PFSK-1 (cell line): ENCODE measurements around the gene ZNF518A.

ENCODE experiments used
- POLR2AphosphoS5 ChIP-seq: IDR thresholded peaks from 2 replicates; pipeline ENCODE4 v1.6.1; 2012; ENCODE audit warnings: low read depth, mild to moderate bottlenecking, control low read depth, low read length, moderate library complexity
- REST ChIP-seq, 2 experiments: IDR thresholded peaks; 2 replicates each; pipeline versions ENCODE4 v1.6.1 to v1.8.0; 2011 to 2012; ENCODE audit warnings: low read depth in 2 of 2, low read length in 2 of 2, control low read depth in 1 of 2, inconsistent platforms in 1 of 2, mild to moderate bottlenecking in 1 of 2, moderate library complexity in 1 of 2; ENCODE audit not compliant: insufficient read depth in 1 of 2
- SIN3A ChIP-seq: IDR thresholded peaks from 2 replicates; pipeline ENCODE4 v1.6.1; 2012; ENCODE audit warnings: mild to moderate bottlenecking, low read length, moderate library complexity, borderline replicate concordance; ENCODE audit not compliant: insufficient read depth
- TAF1 ChIP-seq: IDR thresholded peaks from 2 replicates; pipeline ENCODE4 v1.6.1; 2012; ENCODE audit warnings: low read length, control low read depth, borderline replicate concordance; ENCODE audit not compliant: insufficient read depth

DNA sequence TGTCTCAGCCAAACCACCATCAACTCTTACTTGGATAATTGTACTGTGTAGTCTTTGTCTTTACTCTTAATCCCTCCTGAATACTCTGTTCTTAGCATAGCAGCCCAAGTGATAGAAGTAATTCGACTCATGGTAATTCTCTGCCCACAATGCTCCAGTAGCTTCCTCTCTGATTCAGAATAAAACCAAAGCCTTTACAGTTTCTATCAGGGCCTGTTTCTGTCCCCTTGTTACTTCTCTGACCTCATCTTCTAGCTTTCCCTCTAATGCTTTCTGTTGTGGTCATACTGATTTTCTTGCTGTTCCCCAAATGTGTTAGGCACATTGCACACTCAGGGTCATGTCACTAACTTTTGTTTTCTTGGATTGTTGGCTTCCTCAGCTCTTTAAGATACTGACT lies 8.0 kb downstream of the ZNF518A start:
- TF ChIP-seq REST (IDR thresholded peaks at IDR 0.05; ENCODE audit: insufficient read depth in 1 of 2, low read depth in 2 of 2, low read length in 2 of 2) (no peak), TAF1 (no peak), POLR2AphosphoS5 (no peak), SIN3A (no peak)
